Heart right ventricle (tissue), 16 donors: ENCODE measurements around the gene CA12. TPM values are rescaled to one million over a fixed set of nuclear protein-coding genes. Genes with fewer than 3 reads are reported as not detected.

Experiments
- ATAC-seq, 8 donors: fragments of 200-7000 bp; cut with Tn5 transposase; one replicate each; pipeline ENCODE4 v1.9.1; 2020; ENCODE audit warnings: mild to moderate bottlenecking in 8 of 8, moderate library complexity in 8 of 8, moderate number of reproducible peaks in 1 of 8
- DNase-seq, 2 donors: peaks; one replicate each; pipeline ENCODE4 v3.0.0-alpha.2; 2020
- H3K27ac ChIP-seq, 10 donors: fragments of 200-600 bp; sonication (generic) in 2 of 10; one replicate each; pipeline versions ENCODE4 v1.5.0 to v1.8.0; 2020 to 2022; ENCODE audit warnings: mild to moderate bottlenecking in 3 of 10
- H3K27me3 ChIP-seq, 7 donors: fragments of 200-600 bp; one replicate each; pipeline ENCODE4 v1.8.0; 2021 to 2022; ENCODE audit warnings: mild to moderate bottlenecking in 2 of 7
- H3K36me3 ChIP-seq, 9 donors: fragments of 200-600 bp; sonication (generic) in 1 of 9; one replicate each; pipeline versions ENCODE4 v1.5.0 to v1.8.0; 2020 to 2022; ENCODE audit warnings: mild to moderate bottlenecking in 2 of 9
- H3K4me1 ChIP-seq, 9 donors: fragments of 200-600 bp; sonication (generic) in 1 of 9; one replicate each; pipeline versions ENCODE4 v1.5.0 to v1.8.0; 2020 to 2022; ENCODE audit warnings: mild to moderate bottlenecking in 4 of 9
- H3K4me3 ChIP-seq, 10 donors: fragments of 200-600 bp; sonication (generic) in 2 of 10; one replicate each; pipeline versions ENCODE4 v1.5.0 to v1.8.0; 2020 to 2022; ENCODE audit warnings: mild to moderate bottlenecking in 7 of 10, moderate library complexity in 2 of 10
- H3K9me3 ChIP-seq, 11 donors: fragments of 200-600 bp in 10 of 11; sonication (generic) in 2 of 11; one replicate each; pipeline versions ENCODE4 v1.5.0 to v1.8.0; 2013 to 2022; ENCODE audit warnings: mild to moderate bottlenecking in 2 of 11, control low read depth in 1 of 11, moderate library complexity in 1 of 11
- WGBS, 2 donors: extraction: QIAGEN DNeasy Blood & Tissue Kit; methylation state at CpG; one replicate each; pipeline ENCODE4 v1.1.7; 2013; ENCODE audit warnings: inconsistent platforms in 1 of 2; 5-methylcytosine and 5-hydroxymethylcytosine counted together
- intact Hi-C, 10 donors: fragments of 100-400 bp; cut with DNase I; formaldehyde crosslinking; loops; one replicate each; pipeline versions ENCODE4 v1.11.1 to v1.14.2; 2022
- polyA plus RNA-seq, 2 donors: library from polyadenylated mRNA; stranded (reverse); fragments of 200-250 nt; gene quantifications; one replicate each; pipeline ENCODE4 v1.2.3, GENCODE V29; 2013
- total RNA-seq, 10 donors: library from RNA; stranded (reverse); fragmentation: NEBNext Ultra II Directional in 3 of 10; extraction: Animal tissue kit (Norgen Biotek cat#: 25700) in 3 of 10; gene quantifications; one replicate each; pipeline versions ENCODE4 v1.2.1 to v1.2.4, GENCODE V29; 2021 to 2023
- TF ChIP-seq, protein P1 (sequence below), 9 donors: fragments of 200-600 bp; sonication (generic) in 2 of 9; IDR thresholded peaks; one replicate each; pipeline versions ENCODE4 v1.5.0 to v1.8.0; 2021 to 2022; ENCODE audit warnings: antibody characterized with exemption in 9 of 9, mild to moderate bottlenecking in 5 of 9, moderate library complexity in 1 of 9
- donor health status: Arrhythmogenic right ventricular cardiomyopathy.
- donor health status: ischemic (EF 13 %, LVEDD 7.1; RV severe dilation, severe dysfunction).
- donor health status: healthy with polysubstance abuse.
- donor health status: DM: no; HTN: yes; CAD: no.
- donor health status: DM: no; HTN: no; CAD: no.
- donor health status: ischemic (EF 25% LVEDD 6.9; RV normal size, moderate dysfunction).
- donor health status: ischemic (EF 25% LVEDD 5.7; RV mildly dilated, moderate dysfunction).
- donor health status: healthy.
- donor health status: DM: yes; HTN: yes; CAD: no.
- donor health status: Ischemic cardiomyopathy.
- donor health status: ischemic (EF 35%, LVEDD 5.7; RV mildly dilated, moderate dysfunction).
- donor health status: nonischemic (EF 11% LVEDD 7.7; RV severe dilation, severe dysfunction).
- donor health status: DM: yes; HTN: yes; CAD: no.
- donor health status: PGD.
- donor health status: ischemic (EF 29% LVEDD 5.4; RV normal size, mild dysfunction).
- donor health status: nonischemic (EF 23%, LVEDD 6.1; RV moderate dilation, normal function).

Gene CA12
- total and polyA plus RNA-seq, 12 donors: 0.07 to 1.3 (median 0.15) TPM; not detected in 1

GRCh38 chr15:63364399-63365272, 17.0 kb downstream of the CA12 start:
- no peaks in the 10 kb centered on the region for H3K27me3 ChIP-seq
- peak in 7 of 8 donors; percentile 38 to 89 (median 82) for ATAC-seq
- no peak for DNase-seq
- H3K27ac ChIP-seq: peak overlapping the region in 2 of 10 donors; percentile 21 to 27
- H3K9me3 ChIP-seq: peaks cover 0 to 3% (median 0%) of the 10 kb centered on the region in 11 donors
- H3K4me1 ChIP-seq: peaks cover 0 to 28% (median 14%) of the 10 kb centered on the region in 9 donors
- H3K36me3 ChIP-seq: no peaks in the 10 kb centered on the region
- WGBS, 2 donors: 68 to 73% methylated on average over 11 of the region's 11 CpGs
- intact Hi-C loops: no loop called here
- H3K4me3 ChIP-seq: no peak overlapping the region
- TF ChIP-seq, protein P1, sequence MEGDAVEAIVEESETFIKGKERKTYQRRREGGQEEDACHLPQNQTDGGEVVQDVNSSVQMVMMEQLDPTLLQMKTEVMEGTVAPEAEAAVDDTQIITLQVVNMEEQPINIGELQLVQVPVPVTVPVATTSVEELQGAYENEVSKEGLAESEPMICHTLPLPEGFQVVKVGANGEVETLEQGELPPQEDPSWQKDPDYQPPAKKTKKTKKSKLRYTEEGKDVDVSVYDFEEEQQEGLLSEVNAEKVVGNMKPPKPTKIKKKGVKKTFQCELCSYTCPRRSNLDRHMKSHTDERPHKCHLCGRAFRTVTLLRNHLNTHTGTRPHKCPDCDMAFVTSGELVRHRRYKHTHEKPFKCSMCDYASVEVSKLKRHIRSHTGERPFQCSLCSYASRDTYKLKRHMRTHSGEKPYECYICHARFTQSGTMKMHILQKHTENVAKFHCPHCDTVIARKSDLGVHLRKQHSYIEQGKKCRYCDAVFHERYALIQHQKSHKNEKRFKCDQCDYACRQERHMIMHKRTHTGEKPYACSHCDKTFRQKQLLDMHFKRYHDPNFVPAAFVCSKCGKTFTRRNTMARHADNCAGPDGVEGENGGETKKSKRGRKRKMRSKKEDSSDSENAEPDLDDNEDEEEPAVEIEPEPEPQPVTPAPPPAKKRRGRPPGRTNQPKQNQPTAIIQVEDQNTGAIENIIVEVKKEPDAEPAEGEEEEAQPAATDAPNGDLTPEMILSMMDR (IDR thresholded peaks at IDR 0.05): no peak

DNA sequence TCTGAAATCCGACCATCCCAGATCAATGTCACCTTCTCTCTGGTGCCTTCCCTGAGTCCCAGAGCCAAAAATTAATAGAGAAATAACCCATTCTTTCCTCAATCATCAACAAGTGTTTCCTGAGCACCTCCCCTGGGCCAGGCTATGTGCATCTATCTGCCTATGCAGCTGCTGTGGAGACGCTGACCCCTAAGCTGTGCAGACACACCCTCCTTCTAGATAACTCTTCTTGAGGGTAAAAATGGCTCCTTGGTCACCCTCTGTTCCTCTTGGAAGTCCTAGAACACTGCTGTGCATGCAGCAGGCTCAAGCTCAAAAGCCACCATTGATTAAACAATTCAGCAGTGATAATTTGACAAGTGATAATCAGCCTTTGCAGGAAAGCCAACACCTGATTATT, 18.4 kb downstream of the CA12 start:
- WGBS, 2 donors: 70 to 91% methylated on average over 2 of the region's 2 CpGs
- Histone ChIP-seq H3K27me3 (no peaks in the 10 kb centered on the region), H3K9me3 (peaks cover 0 to 4% (median 0%) of the 10 kb centered on the region in 11 donors), H3K4me1 (peaks cover 0 to 28% (median 14%) of the 10 kb centered on the region in 9 donors), H3K27ac (no peak overlapping the region), H3K4me3 (no peak overlapping the region), H3K36me3 (no peaks in the 10 kb centered on the region)
- DNase-seq (no peak), ATAC-seq (no peak)
- intact Hi-C loops: no loop called here
- TF ChIP-seq, protein P1 (IDR thresholded peaks at IDR 0.05): no peak

DNA sequence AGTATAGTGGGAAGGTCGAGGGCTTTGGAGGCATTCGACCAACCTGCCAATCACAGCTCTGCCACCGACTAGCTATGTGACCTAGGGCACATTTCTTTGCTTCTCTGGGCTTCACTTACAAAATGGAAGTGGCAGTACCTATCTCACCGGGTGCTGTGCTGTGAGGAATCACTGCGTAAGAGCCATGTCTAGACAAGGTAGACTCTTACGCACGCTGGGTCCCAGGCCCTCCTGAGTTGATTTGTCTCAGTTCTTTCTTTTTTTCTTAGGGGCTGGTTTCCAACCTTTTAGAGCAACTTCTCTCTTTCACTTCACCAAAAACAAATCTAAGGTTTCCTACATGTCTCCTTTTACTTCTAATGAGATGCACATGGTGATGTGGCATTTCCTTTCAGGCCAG, 18.8 kb downstream of the CA12 start:
- TF ChIP-seq, protein P1 (IDR thresholded peaks at IDR 0.05): no peak
- ATAC-seq: no peak
- intact Hi-C loops: no loop called here
- H3K4me3 ChIP-seq: no peak overlapping the region
- no peaks in the 10 kb centered on the region for H3K27me3 ChIP-seq
- 85% methylated on average over 7 of the region's 7 CpGs for WGBS, 2 donors
- H3K4me1 ChIP-seq: peaks cover 0 to 28% (median 14%) of the 10 kb centered on the region in 9 donors
- H3K36me3 ChIP-seq: no peaks in the 10 kb centered on the region
- no peak for DNase-seq
- peaks cover 0 to 4% (median 0%) of the 10 kb centered on the region in 11 donors for H3K9me3 ChIP-seq
- H3K27ac ChIP-seq: no peak overlapping the region

GRCh38 chr15:63362196-63362595, 19.4 kb downstream of the CA12 start:
- Histone ChIP-seq H3K27me3 (no peaks in the 10 kb centered on the region), H3K4me3 (no peak overlapping the region), H3K27ac (no peak overlapping the region), H3K4me1 (peaks cover 0 to 28% (median 14%) of the 10 kb centered on the region in 9 donors), H3K9me3 (peaks cover 0 to 4% (median 0%) of the 10 kb centered on the region in 11 donors), H3K36me3 (no peaks in the 10 kb centered on the region)
- 11 to 13% methylated on average over 3 of the region's 3 CpGs for WGBS, 2 donors
- intact Hi-C loops: no loop called here
- ATAC-seq (peak in 6 of 8 donors; percentile 39 to 71 (median 61)), DNase-seq (peak; percentile 51 to 63)
- TF ChIP-seq, protein P1 (IDR thresholded peaks at IDR 0.05): no peak
